GM18517 (cell line): Measurements from ENCODE around the gene MDM4.
"Not testable (repeated sequence)": the region's sequence is repeated elsewhere in the genome, so short reads cannot be mapped to it uniquely, and the experiment has no call there.

Experiments used
- ATAC-seq: cut with Tn5 transposase; IDR thresholded peaks from one replicate; pipeline ENCODE4 v1.9.1; 2021; ENCODE audit warnings: mild to moderate bottlenecking, moderate library complexity; ENCODE audit not compliant: unreplicated experiment

The MDM4 gene, protein sequence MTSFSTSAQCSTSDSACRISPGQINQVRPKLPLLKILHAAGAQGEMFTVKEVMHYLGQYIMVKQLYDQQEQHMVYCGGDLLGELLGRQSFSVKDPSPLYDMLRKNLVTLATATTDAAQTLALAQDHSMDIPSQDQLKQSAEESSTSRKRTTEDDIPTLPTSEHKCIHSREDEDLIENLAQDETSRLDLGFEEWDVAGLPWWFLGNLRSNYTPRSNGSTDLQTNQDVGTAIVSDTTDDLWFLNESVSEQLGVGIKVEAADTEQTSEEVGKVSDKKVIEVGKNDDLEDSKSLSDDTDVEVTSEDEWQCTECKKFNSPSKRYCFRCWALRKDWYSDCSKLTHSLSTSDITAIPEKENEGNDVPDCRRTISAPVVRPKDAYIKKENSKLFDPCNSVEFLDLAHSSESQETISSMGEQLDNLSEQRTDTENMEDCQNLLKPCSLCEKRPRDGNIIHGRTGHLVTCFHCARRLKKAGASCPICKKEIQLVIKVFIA

DNA sequence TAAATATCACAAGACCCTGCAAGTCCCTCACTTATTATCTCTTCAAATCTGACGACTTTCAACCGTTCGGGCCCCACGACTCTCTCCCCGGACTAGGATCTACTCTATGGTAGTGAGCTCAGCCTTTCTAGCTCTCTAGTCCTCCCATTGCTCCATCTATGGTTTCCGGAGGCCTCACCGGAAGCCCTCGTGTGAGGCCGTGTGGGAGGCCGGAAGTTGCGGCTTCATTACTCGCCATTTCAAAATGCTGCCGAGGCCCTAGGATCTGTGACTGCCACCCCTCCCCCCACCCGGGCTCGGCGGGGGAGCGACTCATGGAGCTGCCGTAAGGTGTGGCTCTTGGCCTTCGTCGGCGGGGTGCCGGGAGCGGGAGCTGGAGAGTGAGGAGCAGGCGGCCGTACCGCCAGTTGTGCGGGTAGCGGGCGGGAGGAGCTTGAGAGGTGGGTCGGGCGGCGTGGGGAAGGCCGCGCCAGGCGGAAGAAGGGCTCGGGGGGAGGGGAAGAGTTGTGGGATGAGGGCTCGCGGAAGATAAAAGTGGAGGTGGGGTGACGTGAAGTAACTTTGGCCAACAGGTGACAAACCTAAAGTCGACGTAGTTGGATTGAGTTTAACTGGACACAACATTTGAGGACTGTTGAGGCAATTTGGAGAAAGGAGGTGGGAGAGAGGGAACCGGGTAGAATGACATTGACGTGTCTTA is at the start of gene MDM4:
Gene MDM4 (plus strand): TSS at position 227 of the 700 bp plus-strand sequence. CDS start 9,113 bp downstream, outside the sequence.
- peak; percentile 62 for ATAC-seq

DNA sequence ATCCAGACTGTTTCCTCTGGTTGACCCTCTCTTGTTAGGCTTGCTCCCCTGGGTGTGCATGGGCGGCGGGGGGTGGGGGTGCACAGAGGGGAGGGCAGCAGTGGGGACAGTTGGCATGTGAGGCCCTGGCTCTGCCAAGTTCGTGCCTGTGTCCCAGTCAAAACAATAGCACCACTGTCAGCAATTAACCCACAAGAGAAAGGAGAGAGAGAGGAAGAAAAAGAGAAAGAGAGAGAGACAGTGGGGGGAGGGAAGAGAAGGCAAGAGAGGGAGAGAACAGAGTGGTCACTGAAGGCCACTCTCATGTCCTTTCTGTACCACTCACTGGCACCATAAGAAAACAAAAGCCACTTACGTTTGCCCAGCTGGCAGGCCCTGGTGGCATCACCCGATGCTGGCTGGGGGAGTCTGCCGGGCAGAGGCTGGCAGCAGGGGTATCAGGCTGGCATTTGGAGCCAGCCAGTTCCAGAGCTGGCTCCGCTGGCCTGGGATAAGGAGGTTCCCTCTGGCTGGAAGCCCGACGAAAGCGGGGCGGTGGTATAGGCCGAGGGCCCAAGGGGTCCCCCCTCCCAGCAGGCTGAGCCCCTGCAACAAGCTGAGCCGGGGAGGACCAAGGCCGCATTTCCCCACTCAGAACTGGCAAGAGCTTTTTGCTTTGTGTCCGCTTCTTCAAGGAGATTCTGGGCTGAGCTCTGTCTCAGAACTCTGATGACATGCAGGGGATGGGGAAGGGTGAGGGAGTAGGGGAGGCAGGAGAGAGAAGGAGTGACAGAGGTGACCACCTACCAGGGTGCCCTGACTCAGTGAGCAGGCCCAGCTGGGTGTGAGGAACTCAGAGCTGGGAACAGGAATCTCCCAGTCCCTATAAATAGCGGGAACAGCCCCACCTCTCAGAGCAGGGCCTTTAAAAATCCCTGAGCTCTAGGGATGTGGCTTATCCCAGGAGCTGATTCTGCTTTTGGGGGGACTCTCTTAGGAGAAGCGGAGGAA is 49.5 kb upstream of the MDM4 start:
- ATAC-seq: no peak

DNA sequence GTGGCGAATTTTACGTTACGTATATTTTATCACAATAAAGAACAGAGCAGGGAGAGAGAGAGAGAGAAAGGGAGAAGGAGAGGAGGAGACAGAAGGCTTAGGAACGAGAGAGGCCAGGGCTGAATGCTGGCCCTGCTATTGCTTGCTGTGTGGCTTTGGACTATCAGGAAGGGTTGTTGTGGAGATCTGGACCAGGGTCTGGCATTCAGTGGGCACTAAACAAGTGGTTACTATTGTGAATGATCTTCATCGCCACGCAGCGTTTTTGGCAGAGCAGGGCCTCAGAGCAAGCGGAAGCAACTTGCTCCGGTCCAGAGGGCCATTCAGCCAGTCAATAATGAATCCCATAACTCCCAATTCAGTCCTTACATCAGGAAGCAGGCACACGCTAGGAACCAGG is 48.0 kb upstream of the MDM4 start:
- ATAC-seq: no peak

DNA sequence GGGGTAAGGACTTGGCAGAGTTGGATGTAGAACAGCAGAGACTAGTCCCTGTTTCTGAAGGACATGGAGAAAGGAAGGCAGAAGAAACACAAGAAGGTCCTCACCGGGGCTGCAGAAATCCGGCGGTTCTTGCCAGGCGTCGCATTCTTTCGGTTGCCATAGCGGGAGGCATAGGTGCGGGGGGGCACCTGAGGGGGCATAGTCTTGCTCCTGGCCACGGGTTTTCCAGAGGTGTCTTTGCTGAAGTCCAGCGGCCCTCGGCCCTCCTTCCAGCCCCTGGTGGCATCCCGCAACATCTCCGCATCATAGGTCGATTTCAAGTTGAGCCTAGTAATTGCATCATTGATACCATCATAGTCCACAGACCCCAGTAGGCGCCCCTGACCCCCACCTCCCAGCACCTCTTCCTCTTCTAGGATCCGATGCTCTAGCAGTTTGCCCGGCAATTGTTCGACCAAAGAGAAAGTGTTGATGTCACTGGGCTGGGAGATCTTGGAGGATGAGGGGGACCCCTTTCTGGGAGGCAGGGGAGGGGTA is 47.4 kb upstream of the MDM4 start:
- no peak for ATAC-seq

DNA sequence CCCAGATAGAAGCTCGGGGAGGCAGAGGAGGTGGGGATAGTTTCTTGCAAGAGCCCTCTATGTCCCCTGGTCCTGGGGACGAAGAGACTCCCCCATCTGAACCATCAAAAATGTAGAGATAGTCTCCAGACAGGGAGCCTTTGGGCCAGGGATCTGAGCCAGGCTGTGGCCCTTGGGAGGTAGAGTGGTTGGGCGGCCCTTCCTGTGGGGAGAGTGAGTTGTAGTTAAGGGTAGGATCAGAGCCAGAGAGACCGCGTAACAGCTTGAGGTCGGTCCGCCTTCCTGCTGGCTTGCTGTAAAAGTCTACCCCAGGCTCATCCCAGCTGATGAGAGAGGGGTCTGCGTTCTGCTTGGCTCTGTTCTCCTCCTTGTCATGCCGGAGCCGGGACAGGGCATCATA is 46.9 kb upstream of the MDM4 start:
- ATAC-seq: no peak

DNA sequence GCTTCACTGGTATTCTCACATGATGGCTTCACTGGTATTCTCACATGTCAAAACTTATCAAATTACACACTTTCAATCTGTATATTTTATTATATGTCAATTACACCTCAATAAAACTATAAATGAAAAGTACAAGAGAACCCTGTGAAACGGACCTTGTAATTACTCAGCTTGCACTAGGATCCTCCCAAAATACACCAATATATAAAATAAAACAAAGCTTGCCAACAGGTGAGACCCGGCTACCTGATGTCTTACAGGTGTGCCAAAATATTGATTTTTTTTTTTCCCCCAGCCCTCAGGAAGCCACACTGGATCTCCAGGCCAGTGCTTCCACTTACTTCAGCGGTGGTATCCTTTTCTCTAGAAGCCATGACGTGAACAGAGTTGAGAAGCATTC is 44.5 kb upstream of the MDM4 start:
- ATAC-seq: no peak

DNA sequence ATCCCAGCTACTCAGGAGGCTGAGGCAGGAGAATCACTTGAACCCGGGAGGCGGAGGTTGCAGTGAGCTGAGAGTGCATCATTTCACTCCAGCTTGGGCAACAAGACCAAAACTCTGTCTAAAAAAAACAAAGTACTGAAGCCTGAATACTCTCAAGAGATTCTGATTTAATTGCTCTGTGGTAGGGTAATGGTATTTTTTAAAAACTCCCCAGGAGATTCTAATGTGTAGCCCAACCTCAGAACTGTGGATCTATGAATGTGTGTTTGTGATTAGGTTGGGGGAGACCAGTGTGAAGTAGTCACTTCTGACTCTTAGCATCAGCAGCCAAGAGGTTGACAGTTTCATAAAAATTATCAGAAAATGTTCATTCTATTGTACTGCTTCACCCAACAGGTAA is 43.5 kb upstream of the MDM4 start:
- ATAC-seq: no peak

DNA sequence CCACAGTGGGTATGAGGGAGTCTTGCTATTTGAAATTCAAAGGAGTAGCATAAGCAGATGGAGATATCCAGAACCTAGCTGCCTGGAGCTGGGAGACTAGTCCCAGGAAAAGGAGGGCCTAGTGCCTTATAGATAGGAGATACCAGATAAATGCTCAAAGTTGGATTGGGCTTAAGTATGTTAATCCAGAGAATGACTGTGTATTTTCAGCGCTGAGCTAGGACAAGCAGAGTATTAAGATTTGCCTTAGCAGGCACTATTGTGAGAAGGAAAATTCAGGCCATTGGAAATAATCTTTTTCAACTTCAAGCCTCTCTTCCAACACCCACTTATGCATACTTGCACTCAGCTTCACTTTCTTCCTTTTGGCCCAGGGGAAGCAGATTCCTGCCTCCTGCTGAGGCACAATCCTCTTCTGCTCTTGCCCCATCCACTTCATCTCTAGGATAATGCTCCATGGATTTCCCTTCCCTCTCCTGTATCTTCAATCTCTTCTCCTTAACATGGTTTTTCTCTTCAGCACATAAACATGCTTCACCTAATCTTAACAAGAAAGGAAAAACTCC is 42.7 kb upstream of the MDM4 start:
- ATAC-seq: no peak

DNA sequence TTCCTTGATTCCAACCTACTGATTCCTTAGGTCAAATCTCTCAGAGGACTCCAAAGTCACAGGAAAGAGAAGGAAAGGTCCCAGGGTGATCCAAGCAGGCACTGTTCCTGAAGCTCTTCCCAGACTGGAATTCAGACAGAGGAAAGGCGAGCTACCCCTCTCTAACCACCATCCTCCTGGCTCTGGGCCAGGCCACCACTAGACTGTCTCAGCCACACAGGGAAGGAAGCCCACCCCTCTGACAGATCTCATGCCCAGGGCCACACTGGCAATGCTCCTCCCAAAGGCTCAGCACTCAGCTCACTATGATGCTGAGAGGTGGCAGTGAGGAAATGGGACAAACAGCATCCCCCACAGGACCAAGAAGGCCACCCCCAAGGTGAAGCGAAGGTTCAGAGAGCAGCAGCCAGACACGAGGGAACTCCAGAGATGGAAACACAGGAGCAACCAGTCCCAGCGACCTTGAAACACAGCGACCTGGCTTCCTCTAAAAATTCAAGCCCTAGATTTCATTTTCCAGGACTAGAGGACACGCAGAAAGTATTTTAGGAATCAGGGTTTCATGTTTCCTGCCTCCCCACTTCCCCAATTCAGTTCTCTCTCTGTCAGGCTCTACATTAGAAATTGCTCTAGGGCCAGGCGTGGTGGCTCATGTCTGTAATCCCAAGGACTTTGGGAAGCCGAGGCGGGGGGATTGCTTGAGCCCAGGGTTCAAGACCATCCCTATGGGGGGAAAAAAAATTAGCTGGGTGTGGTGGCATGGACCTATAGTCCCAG is 40.4 kb upstream of the MDM4 start:
- no peak for ATAC-seq

DNA sequence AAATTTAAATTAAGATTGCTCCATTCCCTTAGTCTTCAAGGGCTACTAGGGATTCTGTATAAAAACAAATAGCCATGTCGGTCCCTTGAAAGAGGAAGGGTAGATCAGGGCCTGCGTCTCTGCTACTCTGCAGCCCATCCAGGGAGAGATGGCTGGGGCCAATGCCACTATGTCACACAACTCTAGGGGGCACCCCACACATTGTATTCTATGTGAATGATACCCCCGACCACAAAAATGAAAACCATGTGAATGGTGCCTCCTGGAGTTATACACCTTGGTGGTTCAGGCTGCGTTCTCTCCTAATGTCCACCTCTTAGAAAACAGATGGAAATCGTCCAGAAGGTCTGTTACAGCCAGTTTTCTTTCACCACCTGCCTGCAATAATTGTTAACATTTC is 39.6 kb upstream of the MDM4 start:
- ATAC-seq: no peak

DNA sequence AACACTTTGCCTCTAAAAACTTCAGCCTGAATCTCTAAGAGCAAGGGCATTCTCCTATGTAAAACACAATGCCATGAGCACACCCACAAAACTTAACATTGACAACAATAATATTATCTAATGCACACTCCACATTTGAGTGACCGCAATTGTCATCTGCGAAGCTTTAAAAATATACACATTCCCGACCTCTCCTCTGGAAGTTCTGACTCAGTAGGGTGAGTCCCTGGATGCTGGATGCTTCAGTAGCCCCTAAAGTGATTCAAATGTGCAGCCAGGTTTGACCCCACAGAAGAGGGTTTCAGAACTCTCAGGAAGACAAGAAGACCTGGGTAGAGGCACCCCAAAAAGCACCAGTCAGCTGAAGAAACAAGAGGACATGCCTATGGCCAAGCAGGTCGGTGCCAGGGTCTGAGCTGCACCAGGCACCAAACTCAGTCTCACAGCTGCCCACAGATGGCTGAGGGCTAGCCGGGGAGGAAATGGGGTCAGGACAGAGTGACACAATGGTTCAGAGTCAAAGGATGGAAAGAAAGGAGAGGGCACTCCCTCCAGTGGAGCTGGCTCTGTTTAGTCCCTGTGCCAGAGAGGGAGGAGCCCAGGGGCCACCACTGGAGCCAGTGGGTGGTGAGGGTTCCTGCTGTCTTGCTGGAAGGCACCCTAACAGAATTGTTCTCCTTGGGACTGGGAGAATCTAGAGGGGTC is 39.0 kb upstream of the MDM4 start:
- no peak for ATAC-seq

DNA sequence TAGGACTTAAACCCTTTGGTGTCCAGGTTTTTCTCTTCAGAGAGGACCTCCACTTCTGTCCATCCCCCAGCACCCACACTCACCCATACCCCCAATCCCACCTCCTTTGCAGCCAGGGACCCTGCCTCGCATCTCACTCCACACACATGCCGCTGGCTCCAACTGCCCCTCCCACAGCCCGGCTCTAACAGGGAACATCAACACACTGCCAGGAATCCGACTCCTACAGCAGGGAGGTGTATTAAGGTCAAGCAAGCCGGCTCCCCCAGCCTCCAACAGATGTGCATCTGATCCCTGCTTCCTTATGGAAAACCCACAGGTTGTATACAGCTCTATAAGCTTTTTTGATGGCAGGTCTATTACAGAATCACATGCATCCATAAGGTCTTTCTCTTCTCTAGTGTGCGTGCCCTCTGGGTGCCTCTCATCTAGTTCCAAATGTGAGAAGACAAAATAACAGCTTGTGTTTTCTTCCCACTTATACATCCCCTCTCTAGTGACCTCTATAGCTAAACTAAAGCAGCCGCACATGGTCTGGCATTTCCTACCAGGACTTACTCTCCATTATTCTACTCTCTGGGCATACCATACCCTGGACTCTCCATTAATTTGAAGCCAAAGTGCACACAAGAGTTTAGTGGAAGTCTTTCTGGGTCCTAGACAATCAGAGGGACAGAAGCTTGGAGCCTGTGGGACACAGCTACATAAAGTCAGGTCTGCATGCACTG is 37.9 kb upstream of the MDM4 start:
- no peak for ATAC-seq

DNA sequence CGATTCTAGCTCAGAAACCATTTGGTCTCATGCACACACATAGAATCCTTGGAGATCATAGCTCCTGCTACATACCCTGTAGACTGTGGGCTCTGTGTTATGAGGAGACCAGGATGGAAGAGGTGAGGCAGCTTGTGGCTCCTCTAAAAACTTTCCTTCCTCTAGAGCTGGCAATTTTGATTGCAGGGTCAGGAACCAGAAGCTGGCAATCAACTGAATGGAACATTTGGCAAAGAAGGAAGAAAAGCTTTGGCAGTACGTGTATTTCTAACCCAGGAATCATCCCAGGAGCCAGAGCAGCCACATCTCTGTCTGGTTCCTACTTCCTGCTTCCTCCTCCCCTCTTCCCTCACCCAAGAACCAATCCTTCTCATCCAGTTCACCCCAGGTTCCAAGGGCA is 37.3 kb upstream of the MDM4 start:
- ATAC-seq: no peak

DNA sequence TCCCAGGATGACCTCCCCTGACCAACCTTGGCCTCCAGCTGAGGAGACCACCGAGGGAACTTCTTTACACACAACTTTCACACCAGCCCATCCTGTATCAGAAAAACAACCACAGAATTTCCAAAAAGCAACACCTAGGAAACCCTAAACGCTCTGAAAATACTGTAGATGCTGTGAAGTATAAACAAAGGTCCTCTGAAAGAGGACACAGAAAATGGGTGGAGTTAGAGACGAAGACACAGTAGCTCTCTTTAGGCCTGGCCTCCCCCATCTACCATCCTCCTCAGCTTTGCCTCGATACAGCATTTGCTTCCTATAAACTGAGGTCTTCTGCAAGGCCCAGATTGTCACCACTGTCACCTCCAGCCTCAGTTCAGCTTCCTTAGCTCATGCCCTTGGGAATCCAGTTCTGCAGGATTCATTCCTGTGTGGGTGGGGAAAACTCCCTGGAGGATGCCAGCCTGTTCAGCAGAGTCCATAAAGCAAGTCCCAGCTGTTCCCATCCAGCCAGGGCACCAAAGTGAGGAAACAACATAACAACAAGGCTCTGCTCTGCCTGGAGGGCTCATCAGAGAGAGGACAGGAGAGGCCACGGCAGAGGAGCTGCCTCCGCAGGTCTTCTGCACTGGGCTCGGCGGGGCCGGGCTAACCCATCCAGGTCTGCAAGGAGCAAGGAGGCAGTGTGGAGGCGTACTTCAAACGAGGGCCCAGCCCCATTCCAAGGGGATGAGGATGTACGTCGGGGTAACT is 36.6 kb upstream of the MDM4 start:
- ATAC-seq: no peak

DNA sequence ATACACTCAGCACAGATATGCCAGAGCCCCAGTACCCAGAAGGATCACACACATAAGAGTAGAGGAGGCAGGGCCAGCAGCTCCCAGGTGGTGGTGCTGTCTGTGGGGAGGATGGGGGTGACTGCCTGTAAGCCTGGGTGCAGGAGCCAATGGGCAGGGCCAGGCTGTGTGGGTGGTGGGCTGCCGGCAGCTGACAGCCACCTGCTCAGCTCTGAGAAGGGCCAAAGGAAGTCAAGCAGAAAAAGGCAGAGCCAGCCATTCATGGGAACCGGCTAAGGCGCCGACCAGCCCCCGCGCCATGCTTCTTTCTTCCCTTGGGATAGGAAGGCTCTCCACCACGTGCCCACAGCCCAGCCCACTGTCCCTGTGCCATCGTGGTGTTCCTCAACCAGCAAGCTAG is 35.7 kb upstream of the MDM4 start:
- ATAC-seq: no peak

DNA sequence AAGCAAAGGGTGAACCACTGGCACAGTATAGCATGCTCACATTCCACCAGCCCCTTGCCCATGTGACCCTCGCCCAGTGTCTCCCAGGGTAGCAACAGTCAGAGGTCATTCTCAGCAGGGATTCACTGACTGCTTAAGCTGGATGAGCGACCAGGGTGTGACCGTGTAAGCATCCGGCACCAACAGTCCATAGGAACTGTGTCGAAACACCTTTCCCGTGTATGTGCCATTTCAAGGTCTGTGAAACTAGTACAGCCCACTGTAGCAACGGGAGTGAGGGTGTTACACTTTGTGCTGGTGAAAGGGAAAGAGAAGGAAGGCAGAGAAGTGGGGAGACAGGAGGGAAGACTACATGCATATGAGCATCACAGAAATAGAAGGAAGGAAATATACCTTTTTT is 32.4 kb upstream of the MDM4 start:
- ATAC-seq: no peak

DNA sequence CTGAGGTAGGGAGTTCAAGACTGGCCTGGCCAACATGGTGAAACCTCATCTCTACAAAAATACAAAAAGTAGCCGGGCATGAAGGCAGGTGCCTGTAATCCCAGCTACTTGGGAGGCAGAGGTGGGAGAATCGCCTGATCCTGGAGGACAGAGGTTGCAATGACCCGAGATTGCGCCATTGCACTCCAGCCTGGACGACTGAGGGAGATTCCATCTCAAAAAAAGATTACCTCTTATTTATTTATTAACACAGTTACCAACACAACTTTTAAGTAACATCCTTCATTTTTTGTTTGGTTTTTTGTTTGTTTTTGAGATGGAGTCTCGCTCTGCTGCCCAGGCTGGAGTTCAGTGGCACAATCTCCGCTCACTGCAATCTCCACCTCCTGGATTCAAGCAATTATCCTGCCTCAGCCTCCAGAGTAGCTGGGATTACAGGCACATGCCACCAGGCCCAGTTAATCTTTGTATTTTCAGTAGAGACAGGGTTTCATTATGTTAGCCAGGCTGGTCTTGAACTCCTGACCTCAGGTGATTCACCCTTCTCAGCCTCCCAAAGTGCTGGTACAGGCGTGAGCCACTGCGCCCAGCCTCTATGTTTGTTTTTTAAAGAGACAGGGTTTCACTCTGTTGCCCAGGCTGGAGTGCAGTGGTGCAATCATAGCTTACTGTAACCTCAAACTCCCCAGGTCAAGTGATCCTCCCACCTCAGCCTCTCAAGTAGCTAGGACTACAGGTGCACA is 29.5 kb upstream of the MDM4 start:
- ATAC-seq: not testable (repeated sequence)
